Endothelial cell of umbilical vein (primary cell): ENCODE measurements around the gene RPS21. TPM values are rescaled to one million over a fixed set of nuclear protein-coding genes. Genes with fewer than 3 reads are reported as not detected.

ENCODE experiments used
- BruUV-seq: library from RNA; stranded (reverse); fragments of 400-500 nt; replicated peaks from 2 replicates; lab custom pipeline; 2021; lab: Mats Ljungman, UMichigan
- CTCF ChIA-PET: fragments of 300-600, 350-600 bp; sonication (Branson Sonifier 250); formaldehyde crosslinking; loops from one replicate; lab custom pipeline; 2021; ENCODE audit warnings: antibody characterized with exemption, inconsistent platforms; lab: Charles Lee
- POLR2A ChIA-PET: fragments of 300-600, 350-600 bp; sonication (Branson Sonifier 250); formaldehyde crosslinking; loops from one replicate; lab custom pipeline; 2021; ENCODE audit warnings: antibody characterized with exemption, inconsistent platforms; lab: Charles Lee
- DNase-seq: peaks from one replicate; pipeline ENCODE4 v3.0.0-alpha.2; 2011; ENCODE audit warnings: low read depth, low spot score
- FAIRE-seq: peaks from 2 replicates; lab custom pipeline; 2011; peaks lifted over from hg19 to GRCh38; lab: Jason Lieb, UNC
- H2AFZ ChIP-seq: 2 replicates; pipeline ENCODE4 v1.6.0; 2012; ENCODE audit warnings: low read depth, low read length, control low read depth, inconsistent platforms
- H3K27ac ChIP-seq: 2 replicates; pipeline ENCODE4 v1.5.1; 2011; ENCODE audit warnings: low read depth, mild to moderate bottlenecking, control low read depth, low read length, moderate library complexity; ENCODE audit not compliant: insufficient read depth
- H3K27me3 ChIP-seq, 2 experiments: 2 replicates each; pipeline versions ENCODE4 v1.6.0 to v1.6.1; 2011; ENCODE audit warnings: low read length in 2 of 2, mixed read lengths in 1 of 2; ENCODE audit not compliant: control insufficient read depth in 2 of 2, insufficient read depth in 2 of 2
- H3K36me3 ChIP-seq, 2 experiments: 2 replicates in 1 of 2; 3 replicates in 1 of 2; pipeline ENCODE4 v1.5.1; 2011; ENCODE audit warnings: low read length in 2 of 2, mild to moderate bottlenecking in 1 of 2, moderate library complexity in 1 of 2; ENCODE audit not compliant: control insufficient read depth in 2 of 2, insufficient read depth in 2 of 2; ENCODE audit errors: extremely low read depth in 1 of 2
- H3K4me1 ChIP-seq: 3 replicates; pipeline ENCODE4 v1.5.1; 2011; ENCODE audit warnings: mild to moderate bottlenecking, low read length; ENCODE audit not compliant: control insufficient read depth, insufficient read depth; ENCODE audit errors: extremely low read depth
- H3K4me2 ChIP-seq: 2 replicates; pipeline ENCODE4 v1.6.1; 2011; ENCODE audit warnings: low read length, control low read depth, mixed read lengths; ENCODE audit not compliant: insufficient read depth
- H3K4me3 ChIP-seq, 3 experiments: fragments of 200-600 bp in 1 of 3; sonication (generic), shearing (Covaris generic) in 1 of 3; replicated peaks in 1 of 3; 2 replicates each; pipeline ENCODE4 v1.5.1; 2011 to 2016; ENCODE audit warnings: control low read depth in 3 of 3, low read length in 3 of 3, mild to moderate bottlenecking in 2 of 3, inconsistent platforms in 1 of 3, low read depth in 1 of 3, moderate library complexity in 1 of 3; ENCODE audit not compliant: insufficient read depth in 1 of 3
- H3K79me2 ChIP-seq: 2 replicates; pipeline ENCODE4 v1.6.0; 2012; ENCODE audit warnings: low read length, inconsistent platforms; ENCODE audit not compliant: control insufficient read depth, insufficient read depth
- H3K9ac ChIP-seq: replicated peaks from 2 replicates; pipeline ENCODE3; 2011; ENCODE audit warnings: low read length, control low read depth; ENCODE audit not compliant: insufficient read depth; ENCODE audit errors: extremely low read depth
- H3K9me1 ChIP-seq: replicated peaks from 3 replicates; pipeline ENCODE4 v1.6.0; 2011; ENCODE audit warnings: mild to moderate bottlenecking, low read length; ENCODE audit not compliant: control insufficient read depth, insufficient read depth; ENCODE audit errors: extremely low read depth
- H3K9me3 ChIP-seq: replicated peaks from 2 replicates; pipeline ENCODE4 v1.5.1; 2012; ENCODE audit warnings: low read length, inconsistent platforms; ENCODE audit not compliant: control insufficient read depth, insufficient read depth
- H4K20me1 ChIP-seq: replicated peaks from 2 replicates; pipeline ENCODE3; 2011; ENCODE audit warnings: mild to moderate bottlenecking, low read length; ENCODE audit not compliant: control insufficient read depth, insufficient read depth; ENCODE audit errors: extremely low read depth
- EZH2 ChIP-seq: IDR thresholded peaks from 2 replicates; pipeline ENCODE4 v1.6.1; 2012; ENCODE audit warnings: borderline replicate concordance, low read depth, mild to moderate bottlenecking, moderate library complexity, low read length, inconsistent platforms; ENCODE audit not compliant: severe bottlenecking
- FOS ChIP-seq: IDR thresholded peaks from 2 replicates; pipeline ENCODE4 v1.6.1; 2011; ENCODE audit warnings: mild to moderate bottlenecking, low read length, moderate library complexity, borderline replicate concordance; ENCODE audit not compliant: insufficient read depth
- GATA2 ChIP-seq: IDR thresholded peaks from 2 replicates; pipeline ENCODE4 v1.7.0; 2011; ENCODE audit warnings: low read depth, mild to moderate bottlenecking, moderate library complexity, mixed read lengths, low read length; ENCODE audit not compliant: insufficient read length, insufficient read depth
- JUN ChIP-seq: IDR thresholded peaks from 2 replicates; pipeline ENCODE4 v1.6.1; 2011; ENCODE audit warnings: borderline replicate concordance, low read depth; ENCODE audit not compliant: insufficient read length, insufficient read depth
- MYC ChIP-seq: IDR thresholded peaks from one replicate; pipeline ENCODE4 v1.6.1; 2011; ENCODE audit warnings: mild to moderate bottlenecking, low read depth, low read length
- POLR2A ChIP-seq: IDR thresholded peaks from 2 replicates; pipeline ENCODE4 v1.6.1; 2012; ENCODE audit warnings: low read depth, mild to moderate bottlenecking, control low read depth, low read length
- POLR2AphosphoS5 ChIP-seq: IDR thresholded peaks from 2 replicates; pipeline ENCODE4 v1.6.1; 2012; ENCODE audit warnings: low read depth, mild to moderate bottlenecking, control low read depth, low read length, moderate library complexity; ENCODE audit not compliant: insufficient read depth
- dilution Hi-C: fragments of 300-500 bp; cut with MboI; formaldehyde crosslinking; loops from one replicate; pipeline ENCODE4 v1.15.0; 2019; ENCODE audit warnings: low sequenced_read_pairs; ENCODE audit not compliant: extremely low pct_ligation_motif_present
- intact Hi-C: fragments of 100-400 bp; cut with micrococcal nuclease; formaldehyde crosslinking; loops from one replicate; pipeline ENCODE4 v1.10.0; 2022
- polyA plus RNA-seq, 4 experiments: library from polyadenylated mRNA; depleted of rRNA in 3 of 4; stranded (reverse) in 3 of 4; unstranded in 1 of 4; fragments of >200 nt; gene quantifications; 2 replicates each; pipeline versions ENCODE4 v1.2.1 to v1.2.3, GENCODE V29; 2011 to 2012; ENCODE audit warnings: missing spikeins in 1 of 4
- total RNA-seq: library from RNA; stranded (reverse); gene quantifications from 2 replicates; pipeline ENCODE4 v1.2.3, GENCODE V29; 2021
- TF ChIP-seq, protein P1 (sequence below): IDR thresholded peaks from 2 replicates; pipeline ENCODE4 v1.6.1; 2011; ENCODE audit not compliant: insufficient read depth, insufficient read length
- TF ChIP-seq, protein P2 (sequence below), 2 donors: IDR thresholded peaks; 1 replicate in 1 of 2; 2 replicates in 1 of 2; pipeline ENCODE4 v1.5.1; 2011; ENCODE audit warnings: low read length in 2 of 2, mild to moderate bottlenecking in 2 of 2, moderate library complexity in 2 of 2, control low read depth in 1 of 2, inconsistent platforms in 1 of 2, low read depth in 1 of 2; ENCODE audit not compliant: insufficient read depth in 1 of 2; ENCODE audit errors: extremely low read depth in 1 of 2

Gene RPS21
- total and polyA plus RNA-seq, 2 donors (not counting 3 experiments of a cell fraction or from before 2014, with no cell fraction given) = 1,644 to 7,710 TPM

DNA sequence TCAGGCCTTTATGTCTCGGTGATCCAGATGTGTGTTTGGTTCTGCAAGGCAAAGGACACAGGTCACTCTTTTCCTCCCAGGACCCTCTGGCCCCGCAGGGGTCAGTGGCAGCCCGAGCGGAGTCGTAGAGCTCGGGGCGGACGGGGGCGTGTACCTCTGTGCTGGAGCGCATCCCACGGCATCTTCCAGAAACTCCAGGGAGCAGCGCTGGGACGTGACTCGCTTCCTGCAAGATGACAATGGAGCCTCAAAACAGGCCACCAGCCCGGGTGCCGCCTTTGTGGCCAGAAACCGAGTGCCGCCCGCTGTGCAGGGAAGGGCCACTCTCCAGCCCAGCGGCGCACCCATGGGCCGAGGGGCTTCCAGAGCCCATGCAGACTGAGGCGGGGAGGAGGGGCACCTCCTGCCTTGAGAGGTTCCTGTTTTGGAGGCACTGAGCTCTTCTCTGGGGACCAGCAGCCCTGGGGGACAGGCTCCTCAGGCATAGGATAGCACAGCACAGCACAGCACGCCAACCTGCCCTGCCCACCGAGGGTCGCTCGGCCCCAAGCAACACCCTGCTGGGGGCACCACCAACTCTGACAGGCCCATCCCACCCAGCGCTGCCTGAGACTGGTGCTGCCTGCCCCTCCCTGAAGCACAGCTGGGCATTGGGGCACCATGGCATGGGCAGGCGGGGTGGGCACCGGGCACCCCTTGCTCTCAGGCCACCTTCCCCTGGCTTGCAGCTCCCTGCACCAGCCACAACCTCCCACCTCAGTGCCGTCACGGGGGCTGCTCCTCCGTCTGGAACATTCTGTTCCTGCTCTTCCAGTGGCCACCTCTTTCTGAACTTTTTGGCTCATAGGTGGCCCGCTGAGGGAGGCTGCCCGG is 9.7 kb downstream of the RPS21 start:
- Histone ChIP-seq H3K4me3 (no peak overlapping the region), H3K79me2 (no peaks in the 10 kb centered on the region), H3K4me2 (no peak overlapping the region), H3K27ac (no peak overlapping the region), H3K36me3 (peaks cover 0 to 3% of the 10 kb centered on the region in 2 experiments), H3K9me3 (no peaks in the 10 kb centered on the region), H2AFZ (no peak overlapping the region), H3K4me1 (no peaks in the 10 kb centered on the region), H4K20me1 (no peaks in the 10 kb centered on the region), H3K27me3 (no peaks in the 10 kb centered on the region), H3K9me1 (no peaks in the 10 kb centered on the region), H3K9ac (no peak overlapping the region)
- BruUV-seq = no TSS peak
- FAIRE-seq (no peak), DNase-seq (no peak)
- TF ChIP-seq FOS = no peak
- no peak for TF ChIP-seq JUN
- TF ChIP-seq, protein P1, sequence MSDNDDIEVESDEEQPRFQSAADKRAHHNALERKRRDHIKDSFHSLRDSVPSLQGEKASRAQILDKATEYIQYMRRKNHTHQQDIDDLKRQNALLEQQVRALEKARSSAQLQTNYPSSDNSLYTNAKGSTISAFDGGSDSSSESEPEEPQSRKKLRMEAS = no peak
- TF ChIP-seq, protein P2, sequence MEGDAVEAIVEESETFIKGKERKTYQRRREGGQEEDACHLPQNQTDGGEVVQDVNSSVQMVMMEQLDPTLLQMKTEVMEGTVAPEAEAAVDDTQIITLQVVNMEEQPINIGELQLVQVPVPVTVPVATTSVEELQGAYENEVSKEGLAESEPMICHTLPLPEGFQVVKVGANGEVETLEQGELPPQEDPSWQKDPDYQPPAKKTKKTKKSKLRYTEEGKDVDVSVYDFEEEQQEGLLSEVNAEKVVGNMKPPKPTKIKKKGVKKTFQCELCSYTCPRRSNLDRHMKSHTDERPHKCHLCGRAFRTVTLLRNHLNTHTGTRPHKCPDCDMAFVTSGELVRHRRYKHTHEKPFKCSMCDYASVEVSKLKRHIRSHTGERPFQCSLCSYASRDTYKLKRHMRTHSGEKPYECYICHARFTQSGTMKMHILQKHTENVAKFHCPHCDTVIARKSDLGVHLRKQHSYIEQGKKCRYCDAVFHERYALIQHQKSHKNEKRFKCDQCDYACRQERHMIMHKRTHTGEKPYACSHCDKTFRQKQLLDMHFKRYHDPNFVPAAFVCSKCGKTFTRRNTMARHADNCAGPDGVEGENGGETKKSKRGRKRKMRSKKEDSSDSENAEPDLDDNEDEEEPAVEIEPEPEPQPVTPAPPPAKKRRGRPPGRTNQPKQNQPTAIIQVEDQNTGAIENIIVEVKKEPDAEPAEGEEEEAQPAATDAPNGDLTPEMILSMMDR (IDR thresholded peaks at IDR 0.05; ENCODE audit: extremely low read depth in 1 of 2, insufficient read depth in 1 of 2, low read depth in 1 of 2, low read length in 2 of 2) = no peak
- no peak for TF ChIP-seq POLR2AphosphoS5
- no peak for TF ChIP-seq EZH2
- no peak for TF ChIP-seq MYC
- TF ChIP-seq GATA2 = no peak
- no peak for TF ChIP-seq POLR2A
- dilution Hi-C loops = no loop called here
- intact Hi-C loops = no loop called here
- POLR2A ChIA-PET = no interaction called here
- CTCF ChIA-PET = interaction anchor here (1.3 kb wide), 2 partner anchors 11 to 14 kb away, joined by 3 to 5 read pairs; no protein-coding TSS in a partner anchor
